GM12801 (cell line): ENCODE measurements around the gene PNMA8A.

ENCODE experiments used
- CTCF ChIP-seq: IDR thresholded peaks from one replicate; pipeline ENCODE4 v1.5.1; 2011; ENCODE audit warnings: control low read depth; ENCODE audit not compliant: insufficient read length; ENCODE audit errors: extremely low read depth

The PNMA8A gene

GRCh38 chr19:46489445-46490272, 18.3 kb upstream of the PNMA8A start:
- no peak for TF ChIP-seq CTCF

- TF ChIP-seq CTCF, result no peak
Observed at GRCh38 chr19:46488551-46488950, 17.2 kb upstream of the PNMA8A start.

GRCh38 chr19:46487802-46488445, 16.6 kb upstream of the PNMA8A start:
- no peak for TF ChIP-seq CTCF

GRCh38 chr19:46487178-46487801, 15.9 kb upstream of the PNMA8A start:
- no peak for TF ChIP-seq CTCF

- no peak for TF ChIP-seq CTCF
Observed at GRCh38 chr19:46486358-46486757, 15.0 kb upstream of the PNMA8A start.

- TF ChIP-seq CTCF, result no peak
Observed at GRCh38 chr19:46484656-46485055, 13.3 kb upstream of the PNMA8A start.

- TF ChIP-seq CTCF, result no peak
Observed at GRCh38 chr19:46482631-46483030, 11.3 kb upstream of the PNMA8A start.
